ENCODE data around the gene SNPH. TPM values are rescaled to one million over a fixed set of nuclear protein-coding genes. Genes with fewer than 3 reads are reported as not detected.

The SNPH gene
- total RNA-seq, 1 donor = 9.4 TPM

DNA sequence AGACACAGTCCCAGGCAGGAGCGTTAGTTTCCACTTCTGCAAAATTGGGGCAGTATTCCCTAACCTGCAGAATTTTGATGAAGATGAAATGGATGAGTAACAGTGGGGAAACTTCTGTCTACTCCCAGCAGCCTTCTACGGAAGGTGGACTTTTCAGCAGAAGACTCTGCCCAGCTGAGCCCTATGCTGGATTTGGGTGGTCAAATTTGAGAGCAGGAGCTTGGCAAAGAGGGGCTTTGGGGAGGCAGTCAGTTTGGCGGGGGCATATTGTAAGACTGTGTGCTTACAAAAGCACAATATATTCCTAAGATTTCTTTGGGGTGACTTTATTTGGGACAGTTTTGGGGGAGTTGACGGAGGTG lies 68.3 kb downstream of the SNPH start:
- H2AFZ ChIP-seq (ENCODE audit: low read length) = no peak overlapping the region
- peaks cover 10% of the 10 kb centered on the region for H3K4me1 ChIP-seq (ENCODE audit: insufficient read depth, low read length)
- TF ChIP-seq CTCF (IDR thresholded peaks at IDR 0.05; ENCODE audit: extremely low read depth, low read depth, low read length) = no peak
- no peak for DNase-seq (ENCODE audit: insufficient read length, low spot score, missing footprints)
- no peak overlapping the region for H3K4me3 ChIP-seq (ENCODE audit: insufficient read depth, low read length)
- H4K20me1 ChIP-seq (ENCODE audit: insufficient read depth, low read length) = peaks cover 38% of the 10 kb centered on the region
- H3K9me3 ChIP-seq (ENCODE audit: low read depth, low read length) = no peaks in the 10 kb centered on the region
- no peak overlapping the region for H3K4me2 ChIP-seq (ENCODE audit: insufficient read depth, low read length)
- H3K27me3 ChIP-seq (ENCODE audit: insufficient read depth, low read length) = no peaks in the 10 kb centered on the region
- no peak overlapping the region for H3K27ac ChIP-seq (ENCODE audit: low read depth, low read length)
- H3K79me2 ChIP-seq (ENCODE audit: insufficient read depth, low read length) = peaks cover 65% of the 10 kb centered on the region
- H3K36me3 ChIP-seq (ENCODE audit: insufficient read depth, low read length) = peaks cover 9% of the 10 kb centered on the region

DNA sequence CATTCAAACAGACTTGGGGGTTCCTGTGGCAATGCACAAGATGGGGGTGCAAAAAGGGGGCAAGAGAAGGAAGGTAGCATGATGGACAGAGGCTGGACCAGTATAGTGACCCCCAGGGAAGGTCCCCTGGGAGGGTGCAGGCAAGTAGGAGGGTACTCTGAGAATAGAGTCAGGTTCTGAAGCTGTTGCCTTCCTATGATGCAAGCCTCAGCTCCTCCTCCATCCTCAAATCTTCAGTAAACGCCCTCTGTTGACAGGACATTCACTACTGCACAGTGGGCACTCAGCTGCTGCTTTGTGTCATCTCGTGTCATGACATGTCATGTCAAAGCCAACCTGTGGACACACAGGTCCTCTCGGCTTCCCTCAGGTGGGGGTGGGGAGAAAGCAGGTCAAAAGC lies 68.7 kb downstream of the SNPH start:
- Histone ChIP-seq H4K20me1 (ENCODE audit: insufficient read depth, low read length) (peaks cover 38% of the 10 kb centered on the region), H3K79me2 (ENCODE audit: insufficient read depth, low read length) (peaks cover 61% of the 10 kb centered on the region), H3K36me3 (ENCODE audit: insufficient read depth, low read length) (peaks cover 9% of the 10 kb centered on the region), H3K4me2 (ENCODE audit: insufficient read depth, low read length) (no peak overlapping the region), H3K9me3 (ENCODE audit: low read depth, low read length) (no peaks in the 10 kb centered on the region), H2AFZ (ENCODE audit: low read length) (no peak overlapping the region), H3K4me3 (ENCODE audit: insufficient read depth, low read length) (no peak overlapping the region), H3K27me3 (ENCODE audit: insufficient read depth, low read length) (no peaks in the 10 kb centered on the region), H3K27ac (ENCODE audit: low read depth, low read length) (no peak overlapping the region), H3K4me1 (ENCODE audit: insufficient read depth, low read length) (peaks cover 10% of the 10 kb centered on the region)
- no peak for TF ChIP-seq CTCF (IDR thresholded peaks at IDR 0.05; ENCODE audit: extremely low read depth, low read depth, low read length)
- DNase-seq (ENCODE audit: insufficient read length, low spot score, missing footprints) = peak; percentile 14

DNA sequence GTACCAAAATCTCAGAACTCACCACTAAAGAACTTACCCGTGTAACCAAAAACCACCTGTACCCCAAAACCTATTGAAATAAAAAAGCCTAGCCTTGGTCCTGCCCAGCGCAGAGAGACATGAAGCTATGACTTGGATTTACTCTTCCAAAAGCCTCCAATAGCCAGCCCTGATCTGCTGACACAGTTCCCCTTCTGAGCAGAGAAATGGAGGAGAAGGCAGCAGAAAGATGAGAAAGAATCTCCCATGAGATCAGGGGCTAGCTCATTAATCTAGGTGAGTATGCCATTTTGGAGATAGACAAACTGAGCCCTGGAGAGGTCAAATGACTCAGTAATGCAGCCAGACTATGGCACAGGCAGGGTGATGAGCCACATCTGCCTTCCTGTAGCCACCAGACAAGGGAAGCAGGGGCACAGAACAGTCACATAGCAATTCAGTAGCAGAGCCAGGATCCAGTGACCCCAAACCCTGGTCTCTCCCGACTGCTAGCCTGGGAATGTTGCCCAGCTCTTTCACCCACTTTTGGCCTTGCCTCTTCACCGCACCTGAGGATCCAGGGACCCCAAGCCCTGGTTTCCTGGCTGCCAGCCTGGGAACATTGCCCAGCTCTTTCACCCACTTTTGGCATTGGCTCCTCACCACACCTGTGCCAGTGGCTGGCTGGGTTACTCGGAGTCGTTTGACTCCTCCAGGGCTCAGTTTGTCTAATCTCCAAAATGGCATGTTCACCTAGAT lies 70.0 kb downstream of the SNPH start:
- Histone ChIP-seq H3K79me2 (ENCODE audit: insufficient read depth, low read length) (peaks cover 47% of the 10 kb centered on the region), H3K27me3 (ENCODE audit: insufficient read depth, low read length) (no peaks in the 10 kb centered on the region), H4K20me1 (ENCODE audit: insufficient read depth, low read length) (peaks cover 30% of the 10 kb centered on the region), H3K4me1 (ENCODE audit: insufficient read depth, low read length) (peaks cover 10% of the 10 kb centered on the region), H3K9me3 (ENCODE audit: low read depth, low read length) (no peaks in the 10 kb centered on the region), H3K4me3 (ENCODE audit: insufficient read depth, low read length) (no peak overlapping the region), H3K36me3 (ENCODE audit: insufficient read depth, low read length) (peaks cover 9% of the 10 kb centered on the region), H3K27ac (ENCODE audit: low read depth, low read length) (no peak overlapping the region), H3K4me2 (ENCODE audit: insufficient read depth, low read length) (no peak overlapping the region), H2AFZ (ENCODE audit: low read length) (no peak overlapping the region)
- TF ChIP-seq CTCF (IDR thresholded peaks at IDR 0.05; ENCODE audit: extremely low read depth, low read depth, low read length) = no peak
- peak; percentile 35 for DNase-seq (ENCODE audit: insufficient read length, low spot score, missing footprints)

GRCh38 chr20:1336699-1337367 lies 70.7 kb downstream of the SNPH start:
- Histone ChIP-seq H3K79me2 (ENCODE audit: insufficient read depth, low read length) (peaks cover 40% of the 10 kb centered on the region), H3K4me2 (ENCODE audit: insufficient read depth, low read length) (no peak overlapping the region), H3K27ac (ENCODE audit: low read depth, low read length) (no peak overlapping the region), H4K20me1 (ENCODE audit: insufficient read depth, low read length) (peaks cover 28% of the 10 kb centered on the region), H2AFZ (ENCODE audit: low read length) (no peak overlapping the region), H3K9me3 (ENCODE audit: low read depth, low read length) (no peaks in the 10 kb centered on the region), H3K4me1 (ENCODE audit: insufficient read depth, low read length) (peaks cover 15% of the 10 kb centered on the region), H3K4me3 (ENCODE audit: insufficient read depth, low read length) (no peak overlapping the region), H3K27me3 (ENCODE audit: insufficient read depth, low read length) (no peaks in the 10 kb centered on the region), H3K36me3 (ENCODE audit: insufficient read depth, low read length) (peaks cover 9% of the 10 kb centered on the region)
- peak; percentile 25 for DNase-seq (ENCODE audit: insufficient read length, low spot score, missing footprints)
- no peak for TF ChIP-seq CTCF (IDR thresholded peaks at IDR 0.05; ENCODE audit: extremely low read depth, low read depth, low read length)

Data from osteoblast (primary cell).